HepG2 (cell line): ENCODE results near the gene C9orf50. TPM values are rescaled to one million over a fixed set of nuclear protein-coding genes. Genes with fewer than 3 reads are reported as not detected.

Experiments used
- ASH2L ChIP-seq: fragments of 300-600, 200-600 bp; sonication (generic); IDR thresholded peaks from 2 replicates; pipeline ENCODE4 v1.7.0; 2017; ENCODE audit warnings: low read depth, mild to moderate bottlenecking, moderate library complexity, mixed read lengths, low read length; ENCODE audit not compliant: insufficient read length
- BATF2 ChIP-seq: sonication (generic); formaldehyde crosslinking; IDR thresholded peaks from 2 replicates; pipeline ENCODE4 v1.8.0; 2022; ENCODE audit warnings: mild to moderate bottlenecking, missing genetic modification reagents, moderate library complexity
- KLF13 ChIP-seq: sonication (generic); formaldehyde crosslinking; IDR thresholded peaks from 2 replicates; pipeline ENCODE4 v1.4.0; 2020; ENCODE audit warnings: mild to moderate bottlenecking, missing genetic modification reagents
- MBD4 ChIP-seq: IDR thresholded peaks from 2 replicates; pipeline ENCODE4 v1.6.1; 2012; ENCODE audit warnings: low read length, inconsistent platforms, borderline replicate concordance
- MIER3 ChIP-seq: IDR thresholded peaks from 2 replicates; pipeline ENCODE4 v1.6.1; 2016; ENCODE audit warnings: missing compliant biosample characterization, borderline replicate concordance
- MXI1 ChIP-seq: IDR thresholded peaks from 3 replicates; pipeline ENCODE4 v1.6.1; 2012; ENCODE audit warnings: low read depth, low read length, inconsistent platforms, borderline replicate concordance
- PPARG ChIP-seq: conservative IDR thresholded peaks from 2 replicates; pipeline ENCODE4 v1.6.1; 2016; ENCODE audit warnings: missing biosample characterization, missing genetic modification reagents
- PRMT3 ChIP-seq: sonication (generic); formaldehyde crosslinking; IDR thresholded peaks from 2 replicates; pipeline ENCODE4 v1.8.1; 2022; ENCODE audit warnings: low read depth, mild to moderate bottlenecking, moderate library complexity, missing genetic modification reagents, borderline replicate concordance
- RCOR2 ChIP-seq: IDR thresholded peaks from 2 replicates; pipeline ENCODE4 v1.6.1; 2016; ENCODE audit warnings: missing biosample characterization, missing genetic modification reagents
- RFX1 ChIP-seq: fragments of 450-650 bp; IDR thresholded peaks from 2 replicates; pipeline ENCODE4 v1.6.1; 2017
- SP5 ChIP-seq: IDR thresholded peaks from 2 replicates; pipeline ENCODE4 v1.6.1; 2016; ENCODE audit warnings: low read depth, borderline replicate concordance
- SRSF1 ChIP-seq: fragments of 200-400 bp; formaldehyde crosslinking; optimal IDR thresholded peaks from 2 replicates; pipeline ENCODE3; 2017; ENCODE audit warnings: mild to moderate bottlenecking, low read depth, low read length, moderate library complexity
- SYNCRIP ChIP-seq: fragments of 200-400 bp; formaldehyde crosslinking; IDR thresholded peaks from 2 replicates; pipeline ENCODE4 v1.6.1; 2018; ENCODE audit warnings: mild to moderate bottlenecking, low read depth, low read length; ENCODE audit not compliant: insufficient read depth
- TBX2 ChIP-seq: sonication (generic); formaldehyde crosslinking; IDR thresholded peaks from 2 replicates; pipeline ENCODE4 v1.5.0; 2020; ENCODE audit warnings: missing genetic modification reagents, mild to moderate bottlenecking, borderline replicate concordance
- TEAD3 ChIP-seq: optimal IDR thresholded peaks from 2 replicates; pipeline ENCODE3; 2016; ENCODE audit warnings: borderline replicate concordance
- U2AF2 ChIP-seq: fragments of 200-400 bp; formaldehyde crosslinking; IDR thresholded peaks from 2 replicates; pipeline ENCODE4 v1.6.1; 2017; ENCODE audit warnings: low read depth, mild to moderate bottlenecking, low read length
- ZMYM4 ChIP-seq: sonication (generic); formaldehyde crosslinking; IDR thresholded peaks from 2 replicates; pipeline ENCODE4 v1.8.1; 2023; ENCODE audit warnings: mild to moderate bottlenecking, missing genetic modification reagents
- ZNF121 ChIP-seq: sonication (generic); formaldehyde crosslinking; IDR thresholded peaks from 2 replicates; pipeline ENCODE4 v1.5.0; 2020; ENCODE audit warnings: mild to moderate bottlenecking, missing genetic modification reagents
- ZNF383 ChIP-seq: sonication (generic); formaldehyde crosslinking; IDR thresholded peaks from 2 replicates; pipeline ENCODE4 v1.4.0; 2020; ENCODE audit warnings: missing genetic modification reagents, mild to moderate bottlenecking, borderline replicate concordance
- ZNF891 ChIP-seq: sonication (generic); formaldehyde crosslinking; IDR thresholded peaks from 2 replicates; pipeline ENCODE4 v1.5.0; 2020; ENCODE audit warnings: mild to moderate bottlenecking, missing genetic modification reagents
- polyA plus RNA-seq, 8 experiments: library from polyadenylated mRNA; depleted of rRNA in 3 of 8; stranded (reverse) in 7 of 8; unstranded in 1 of 8; fragments of >200 nt; fragmentation: Illumina TruSeq in 4 of 8; extraction: Trizol in 4 of 8; gene quantifications; 2 replicates each; pipeline versions ENCODE4 v1.2.1 to v1.2.3, GENCODE V29; 2011 to 2016; ENCODE audit warnings: low read depth in 4 of 8, missing spikeins in 1 of 8, mixed read lengths in 1 of 8; ENCODE audit not compliant: insufficient read depth in 1 of 8
- total RNA-seq, 5 experiments: library from RNA; depleted of rRNA; stranded (reverse); fragments of >200 nt; fragmentation: Illumina TruSeq; extraction: Trizol; gene quantifications; 2 replicates each; pipeline ENCODE4 v1.2.3, GENCODE V29; 2016; ENCODE audit warnings: low read depth in 1 of 5
- TF ChIP-seq, protein P1 (sequence below): fragments of 450-650 bp; IDR thresholded peaks from 2 replicates; pipeline ENCODE4 v1.6.1; 2017; ENCODE audit warnings: mild to moderate bottlenecking
- TF ChIP-seq, protein P2 (sequence below): IDR thresholded peaks from 2 replicates; pipeline ENCODE4 v1.6.1; 2018; ENCODE audit warnings: missing genetic modification reagents
- TF ChIP-seq, protein P3 (sequence below): sonication (generic); formaldehyde crosslinking; IDR thresholded peaks from 2 replicates; pipeline ENCODE4 v1.5.1; 2020; ENCODE audit warnings: mild to moderate bottlenecking, missing genetic modification reagents, borderline replicate concordance

C9orf50 gene
- total and polyA plus RNA-seq, 2 of the 13 experiments (the other 11 are each of a cell fraction or from before 2014, with no cell fraction given) = not detected

DNA sequence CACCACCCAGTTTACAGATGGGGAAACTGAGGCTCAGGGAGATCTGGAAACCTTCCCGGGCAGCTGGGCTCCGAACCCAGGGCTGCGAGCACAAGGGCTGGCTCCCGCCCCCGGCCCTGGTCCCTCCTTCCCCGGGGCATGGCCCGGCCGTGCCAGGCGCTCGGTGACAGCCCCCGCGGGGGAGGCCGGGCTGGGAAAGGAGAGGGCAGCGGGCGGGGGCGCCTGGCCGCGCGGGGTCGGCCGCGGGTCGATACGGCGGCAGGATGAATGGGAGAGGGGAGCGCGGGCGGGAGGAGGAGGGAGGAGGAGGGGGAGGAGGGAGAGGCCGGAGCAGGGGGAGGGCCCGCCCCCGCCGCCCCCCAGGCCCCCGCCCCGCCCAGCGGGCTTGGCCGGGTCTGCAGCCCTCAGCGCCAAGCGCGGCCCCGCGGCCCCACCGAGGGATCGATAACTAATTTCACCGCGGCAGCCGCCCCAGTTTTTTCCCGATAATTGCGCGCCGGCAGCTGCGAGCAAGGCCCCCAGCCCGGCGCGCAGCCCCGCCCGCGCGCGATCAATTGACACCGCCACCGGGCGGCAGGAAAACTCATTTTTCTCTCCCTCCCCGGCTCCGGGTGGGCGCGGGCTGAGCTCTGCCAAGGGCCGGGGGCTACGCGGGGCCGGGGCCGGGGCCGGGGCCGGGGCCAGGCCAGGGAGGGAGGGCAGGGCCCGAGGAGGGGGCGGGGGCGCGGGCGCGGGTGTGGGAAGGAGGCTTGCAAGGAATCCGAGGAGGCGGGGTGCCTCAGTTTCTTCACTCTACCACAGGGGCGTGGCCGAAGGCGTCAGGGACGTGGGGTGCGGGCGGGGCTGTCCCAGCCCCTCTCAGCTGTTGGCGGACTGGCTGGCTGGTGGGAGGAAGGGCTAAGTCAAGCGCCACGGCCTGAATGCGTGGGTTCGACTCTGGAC, 52.1 kb downstream of the C9orf50 start (continued):
- TF ChIP-seq, protein P1, sequence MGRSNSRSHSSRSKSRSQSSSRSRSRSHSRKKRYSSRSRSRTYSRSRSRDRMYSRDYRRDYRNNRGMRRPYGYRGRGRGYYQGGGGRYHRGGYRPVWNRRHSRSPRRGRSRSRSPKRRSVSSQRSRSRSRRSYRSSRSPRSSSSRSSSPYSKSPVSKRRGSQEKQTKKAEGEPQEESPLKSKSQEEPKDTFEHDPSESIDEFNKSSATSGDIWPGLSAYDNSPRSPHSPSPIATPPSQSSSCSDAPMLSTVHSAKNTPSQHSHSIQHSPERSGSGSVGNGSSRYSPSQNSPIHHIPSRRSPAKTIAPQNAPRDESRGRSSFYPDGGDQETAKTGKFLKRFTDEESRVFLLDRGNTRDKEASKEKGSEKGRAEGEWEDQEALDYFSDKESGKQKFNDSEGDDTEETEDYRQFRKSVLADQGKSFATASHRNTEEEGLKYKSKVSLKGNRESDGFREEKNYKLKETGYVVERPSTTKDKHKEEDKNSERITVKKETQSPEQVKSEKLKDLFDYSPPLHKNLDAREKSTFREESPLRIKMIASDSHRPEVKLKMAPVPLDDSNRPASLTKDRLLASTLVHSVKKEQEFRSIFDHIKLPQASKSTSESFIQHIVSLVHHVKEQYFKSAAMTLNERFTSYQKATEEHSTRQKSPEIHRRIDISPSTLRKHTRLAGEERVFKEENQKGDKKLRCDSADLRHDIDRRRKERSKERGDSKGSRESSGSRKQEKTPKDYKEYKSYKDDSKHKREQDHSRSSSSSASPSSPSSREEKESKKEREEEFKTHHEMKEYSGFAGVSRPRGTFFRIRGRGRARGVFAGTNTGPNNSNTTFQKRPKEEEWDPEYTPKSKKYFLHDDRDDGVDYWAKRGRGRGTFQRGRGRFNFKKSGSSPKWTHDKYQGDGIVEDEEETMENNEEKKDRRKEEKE = no peak
- no peak for TF ChIP-seq SYNCRIP
- TF ChIP-seq BATF2 (CRISPR knock-in tag) = 0 out of 2 replicates have a peak, but pooled peaks have one; percentile 11
- TF ChIP-seq SP5 (CRISPR knock-in tag) = peak; percentile 79
- no peak for TF ChIP-seq KLF13 (CRISPR knock-in tag)
- no peak for TF ChIP-seq PPARG (CRISPR knock-in tag)
- TF ChIP-seq RFX1 = no peak
- no peak for TF ChIP-seq ZNF383 (CRISPR knock-in tag)
- TF ChIP-seq ZNF121 (CRISPR knock-in tag) = no peak
- peak; percentile 30; the same call in 1 of the 2 replicates for TF ChIP-seq TBX2 (CRISPR knock-in tag)
- peak; percentile 51; the same call in 1 of the 3 replicates for TF ChIP-seq MXI1
- no peak for TF ChIP-seq MBD4
- TF ChIP-seq ASH2L = peak; percentile 30
- TF ChIP-seq, protein P2, sequence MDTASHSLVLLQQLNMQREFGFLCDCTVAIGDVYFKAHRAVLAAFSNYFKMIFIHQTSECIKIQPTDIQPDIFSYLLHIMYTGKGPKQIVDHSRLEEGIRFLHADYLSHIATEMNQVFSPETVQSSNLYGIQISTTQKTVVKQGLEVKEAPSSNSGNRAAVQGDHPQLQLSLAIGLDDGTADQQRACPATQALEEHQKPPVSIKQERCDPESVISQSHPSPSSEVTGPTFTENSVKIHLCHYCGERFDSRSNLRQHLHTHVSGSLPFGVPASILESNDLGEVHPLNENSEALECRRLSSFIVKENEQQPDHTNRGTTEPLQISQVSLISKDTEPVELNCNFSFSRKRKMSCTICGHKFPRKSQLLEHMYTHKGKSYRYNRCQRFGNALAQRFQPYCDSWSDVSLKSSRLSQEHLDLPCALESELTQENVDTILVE = no peak; the same call in 1 of the 2 replicates
- TF ChIP-seq SRSF1 = peak; percentile 65
- TF ChIP-seq, protein P3, sequence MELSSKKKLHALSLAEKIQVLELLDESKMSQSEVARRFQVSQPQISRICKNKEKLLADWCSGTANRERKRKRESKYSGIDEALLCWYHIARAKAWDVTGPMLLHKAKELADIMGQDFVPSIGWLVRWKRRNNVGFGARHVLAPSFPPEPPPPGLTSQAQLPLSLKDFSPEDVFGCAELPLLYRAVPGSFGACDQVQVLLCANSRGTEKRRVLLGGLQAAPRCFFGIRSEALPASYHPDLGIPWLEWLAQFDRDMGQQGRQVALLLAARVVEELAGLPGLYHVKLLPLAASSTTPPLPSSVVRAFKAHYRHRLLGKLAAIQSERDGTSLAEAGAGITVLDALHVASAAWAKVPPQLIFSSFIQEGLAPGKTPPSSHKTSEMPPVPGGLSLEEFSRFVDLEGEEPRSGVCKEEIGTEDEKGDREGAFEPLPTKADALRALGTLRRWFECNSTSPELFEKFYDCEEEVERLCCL (CRISPR knock-in tag) = no peak
- no peak for TF ChIP-seq U2AF2
- peak; percentile 54; the same call in 1 of the 2 replicates for TF ChIP-seq MIER3 (CRISPR knock-in tag)
- 0 out of 2 replicates have a peak, but pooled peaks have one; percentile 33 for TF ChIP-seq ZNF891 (CRISPR knock-in tag)
- TF ChIP-seq RCOR2 (CRISPR knock-in tag) = no peak
- TF ChIP-seq ZMYM4 (CRISPR knock-in tag) = peak; percentile 48; the same call in 1 of the 2 replicates
- TF ChIP-seq TEAD3 (CRISPR knock-in tag) = no peak
- TF ChIP-seq PRMT3 (CRISPR knock-in tag) = no peak
